Measurements from ENCODE around the gene AHDC1.
"Not testable (repeated sequence)": the region's sequence is repeated elsewhere in the genome, so short reads cannot be mapped to it uniquely, and the experiment has no call there.

Gene AHDC1

DNA sequence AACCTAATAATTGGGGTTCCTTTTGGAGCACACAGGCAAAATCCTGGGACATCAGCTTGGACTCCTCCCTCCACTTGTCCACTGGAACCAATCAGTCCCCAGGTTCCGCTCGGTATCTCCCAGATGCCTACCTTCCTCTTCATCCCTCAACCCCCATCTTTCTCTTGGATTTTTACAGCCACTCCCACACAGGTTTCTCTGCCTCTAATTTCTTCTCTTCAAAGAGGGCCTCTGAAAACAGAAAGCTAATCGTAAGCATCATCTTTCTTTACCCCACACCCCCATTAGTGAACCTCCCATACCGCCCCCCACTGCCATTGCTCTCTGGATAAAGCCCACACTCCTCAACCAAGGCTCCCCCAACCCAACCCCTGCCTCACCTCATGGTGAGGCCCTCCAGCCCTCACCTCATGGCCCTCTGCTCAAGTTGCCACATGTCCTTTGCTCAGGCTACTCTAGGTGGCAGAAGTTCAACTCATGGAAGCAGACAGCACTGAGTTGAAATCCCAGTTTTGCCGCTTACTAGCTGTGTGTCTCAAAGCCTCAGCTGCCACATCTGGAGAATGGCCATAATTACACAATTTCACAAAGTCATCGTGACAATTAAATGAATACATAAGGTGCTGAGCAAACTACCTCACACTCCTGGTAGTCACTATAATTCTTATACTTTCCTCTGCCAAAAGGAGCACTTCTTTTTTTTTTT is 95.8 kb downstream of the AHDC1 start:
- Histone ChIP-seq H3K27me3 (ENCODE audit: control insufficient read depth, insufficient read depth, low read length) (no peaks in the 10 kb centered on the region), H3K4me1 (ENCODE audit: control insufficient read depth, insufficient read depth, low read length) (peaks cover 6% of the 10 kb centered on the region), H3K9me3 (ENCODE audit: control insufficient read depth, insufficient read depth, low read length) (no peaks in the 10 kb centered on the region), H3K4me3 (ENCODE audit: low read depth, low read length) (no peak overlapping the region), H3K9ac (ENCODE audit: low read depth, low read length) (no peak overlapping the region), H3K36me3 (ENCODE audit: control insufficient read depth, insufficient read depth, low read length) (no peaks in the 10 kb centered on the region)

DNA sequence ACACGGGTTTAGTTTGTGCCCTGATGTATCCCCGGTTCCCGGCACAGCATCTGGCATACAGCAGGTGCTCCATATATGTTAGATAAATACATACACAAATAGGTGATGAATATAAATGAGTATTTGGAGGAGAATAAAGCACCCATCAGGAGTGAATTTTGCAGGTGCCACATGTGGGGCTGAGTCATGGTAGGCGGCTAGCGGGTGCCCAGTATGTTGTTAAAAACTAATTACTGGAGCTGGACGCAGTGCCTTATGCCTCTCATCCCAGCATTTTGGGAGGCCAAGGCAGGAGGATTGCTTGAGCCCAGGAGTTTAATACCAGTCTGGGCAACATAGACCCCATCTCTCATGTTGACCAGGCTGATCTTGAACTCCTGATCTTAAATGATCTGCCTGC is 97.2 kb downstream of the AHDC1 start:
- no peak overlapping the region for H3K9ac ChIP-seq (ENCODE audit: low read depth, low read length)
- H3K4me3 ChIP-seq (ENCODE audit: low read depth, low read length): no peak overlapping the region
- no peaks in the 10 kb centered on the region for H3K27me3 ChIP-seq (ENCODE audit: control insufficient read depth, insufficient read depth, low read length)
- no peaks in the 10 kb centered on the region for H3K9me3 ChIP-seq (ENCODE audit: control insufficient read depth, insufficient read depth, low read length)
- peaks cover 6% of the 10 kb centered on the region for H3K4me1 ChIP-seq (ENCODE audit: control insufficient read depth, insufficient read depth, low read length)
- no peaks in the 10 kb centered on the region for H3K36me3 ChIP-seq (ENCODE audit: control insufficient read depth, insufficient read depth, low read length)

DNA sequence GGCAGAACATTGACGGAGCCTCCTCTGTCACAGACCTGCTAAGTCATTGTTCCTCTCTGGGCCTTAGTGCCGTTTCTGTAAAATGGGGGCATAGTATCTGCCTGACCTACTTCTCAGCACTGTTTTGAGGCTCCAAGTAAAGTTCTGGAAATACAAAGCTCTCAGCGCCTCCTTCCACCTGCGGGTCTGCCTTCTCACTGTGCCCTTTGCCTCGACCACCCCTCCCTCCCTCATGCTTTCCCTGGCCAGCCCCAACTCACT is 98.6 kb downstream of the AHDC1 start:
- no peak overlapping the region for H3K9ac ChIP-seq (ENCODE audit: low read depth, low read length)
- H3K4me3 ChIP-seq (ENCODE audit: low read depth, low read length): no peak overlapping the region
- peaks cover 6% of the 10 kb centered on the region for H3K4me1 ChIP-seq (ENCODE audit: control insufficient read depth, insufficient read depth, low read length)
- no peaks in the 10 kb centered on the region for H3K36me3 ChIP-seq (ENCODE audit: control insufficient read depth, insufficient read depth, low read length)
- no peaks in the 10 kb centered on the region for H3K9me3 ChIP-seq (ENCODE audit: control insufficient read depth, insufficient read depth, low read length)
- H3K27me3 ChIP-seq (ENCODE audit: control insufficient read depth, insufficient read depth, low read length): no peaks in the 10 kb centered on the region

- no peak overlapping the region for H3K4me3 ChIP-seq (ENCODE audit: low read depth, low read length)
- no peak overlapping the region for H3K9ac ChIP-seq (ENCODE audit: low read depth, low read length)
- no peaks in the 10 kb centered on the region for H3K27me3 ChIP-seq (ENCODE audit: control insufficient read depth, insufficient read depth, low read length)
- no peaks in the 10 kb centered on the region for H3K36me3 ChIP-seq (ENCODE audit: control insufficient read depth, insufficient read depth, low read length)
- peaks cover 4% of the 10 kb centered on the region for H3K4me1 ChIP-seq (ENCODE audit: control insufficient read depth, insufficient read depth, low read length)
- no peaks in the 10 kb centered on the region for H3K9me3 ChIP-seq (ENCODE audit: control insufficient read depth, insufficient read depth, low read length)
Observed at GRCh38 chr1:27504588-27505419, 99.1 kb downstream of the AHDC1 start.

DNA sequence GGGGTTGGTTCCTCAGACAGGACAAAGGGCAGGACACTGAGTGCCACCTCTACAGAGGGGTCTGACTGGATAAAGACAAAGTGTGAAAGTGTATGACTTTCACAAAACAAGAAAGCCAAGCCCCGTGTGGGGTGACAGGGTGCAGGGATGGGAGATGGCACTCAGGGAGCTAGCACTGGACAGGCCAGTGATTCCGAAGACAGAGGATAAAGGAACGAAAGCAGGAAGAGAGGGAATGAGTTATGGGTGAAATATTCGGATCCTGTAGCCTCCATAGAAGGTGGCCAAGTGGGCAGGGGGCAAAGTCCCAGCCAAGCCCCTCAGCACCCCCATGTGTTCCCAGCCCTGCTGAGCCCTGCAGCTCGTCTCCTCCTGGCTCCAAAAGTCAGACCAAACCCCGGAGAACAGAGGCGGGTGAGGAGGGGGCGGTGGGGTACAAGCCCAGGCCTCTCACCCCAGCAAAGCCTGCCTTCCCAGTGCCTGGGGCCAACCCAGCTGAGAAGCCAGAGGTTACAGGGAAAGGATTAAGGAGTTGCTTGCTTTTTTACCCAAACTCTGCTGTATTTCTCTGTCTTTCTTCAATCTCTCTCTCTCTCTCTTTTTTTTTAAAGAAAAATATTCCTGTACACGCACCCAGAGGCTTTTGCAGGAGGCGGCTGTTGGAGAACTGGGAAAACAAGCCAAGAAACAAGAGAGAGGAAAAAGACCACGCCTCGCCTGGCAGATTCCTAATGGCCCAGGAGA is 99.9 kb downstream of the AHDC1 start:
- Histone ChIP-seq H3K36me3 (ENCODE audit: control insufficient read depth, insufficient read depth, low read length) (no peaks in the 10 kb centered on the region), H3K4me1 (ENCODE audit: control insufficient read depth, insufficient read depth, low read length) (peaks cover 4% of the 10 kb centered on the region), H3K9me3 (ENCODE audit: control insufficient read depth, insufficient read depth, low read length) (no peaks in the 10 kb centered on the region), H3K9ac (ENCODE audit: low read depth, low read length) (no peak overlapping the region), H3K27me3 (ENCODE audit: control insufficient read depth, insufficient read depth, low read length) (no peaks in the 10 kb centered on the region), H3K4me3 (ENCODE audit: low read depth, low read length) (no peak overlapping the region)

DNA sequence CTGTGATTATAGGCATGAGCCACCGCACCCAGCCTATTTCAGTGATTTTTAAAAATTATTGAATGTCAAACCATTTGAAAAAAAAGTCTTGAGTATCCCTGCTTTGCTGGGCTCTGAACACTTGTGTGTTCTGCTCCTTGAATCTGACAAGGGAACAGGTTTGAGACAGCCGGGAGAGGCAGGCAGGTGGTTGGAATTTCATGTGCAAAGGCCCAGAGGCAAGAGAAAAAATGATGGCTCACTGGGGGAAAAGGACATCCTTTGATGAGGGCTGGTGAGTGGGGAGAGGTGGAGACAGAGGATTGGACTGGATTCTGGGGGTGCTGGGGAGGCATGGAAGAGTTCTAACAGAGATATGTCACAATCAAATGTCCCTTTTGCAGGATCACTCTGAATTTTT is 100.9 kb downstream of the AHDC1 start:
- peaks cover 4% of the 10 kb centered on the region for H3K4me1 ChIP-seq (ENCODE audit: control insufficient read depth, insufficient read depth, low read length)
- no peak overlapping the region for H3K4me3 ChIP-seq (ENCODE audit: low read depth, low read length)
- no peaks in the 10 kb centered on the region for H3K36me3 ChIP-seq (ENCODE audit: control insufficient read depth, insufficient read depth, low read length)
- H3K9ac ChIP-seq (ENCODE audit: low read depth, low read length): no peak overlapping the region
- H3K27me3 ChIP-seq (ENCODE audit: control insufficient read depth, insufficient read depth, low read length): no peaks in the 10 kb centered on the region
- no peaks in the 10 kb centered on the region for H3K9me3 ChIP-seq (ENCODE audit: control insufficient read depth, insufficient read depth, low read length)

DNA sequence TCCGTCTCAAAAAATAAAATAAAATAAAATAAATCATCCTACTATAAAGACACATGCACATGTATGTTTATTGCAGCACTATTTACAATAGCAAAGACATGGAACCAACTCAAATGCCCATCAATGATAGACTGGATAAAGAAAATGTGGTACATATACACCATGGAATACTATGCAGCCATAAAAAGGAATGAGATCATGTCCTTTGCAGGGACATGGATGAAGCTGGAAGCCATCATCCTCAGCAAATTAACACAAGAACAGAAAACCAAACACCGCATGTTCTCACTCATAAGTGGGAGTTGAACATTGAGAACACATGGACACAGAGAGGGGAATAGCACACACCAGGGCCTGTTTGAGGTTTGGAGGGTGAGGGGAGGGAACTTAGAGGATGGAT is 102.8 kb downstream of the AHDC1 start:
- not testable (repeated sequence) for H3K4me1 ChIP-seq (ENCODE audit: control insufficient read depth, insufficient read depth, low read length); H3K27me3 ChIP-seq (ENCODE audit: control insufficient read depth, insufficient read depth, low read length); H3K36me3 ChIP-seq (ENCODE audit: control insufficient read depth, insufficient read depth, low read length); H3K9me3 ChIP-seq (ENCODE audit: control insufficient read depth, insufficient read depth, low read length); H3K9ac ChIP-seq (ENCODE audit: low read depth, low read length); H3K4me3 ChIP-seq (ENCODE audit: low read depth, low read length)

DNA sequence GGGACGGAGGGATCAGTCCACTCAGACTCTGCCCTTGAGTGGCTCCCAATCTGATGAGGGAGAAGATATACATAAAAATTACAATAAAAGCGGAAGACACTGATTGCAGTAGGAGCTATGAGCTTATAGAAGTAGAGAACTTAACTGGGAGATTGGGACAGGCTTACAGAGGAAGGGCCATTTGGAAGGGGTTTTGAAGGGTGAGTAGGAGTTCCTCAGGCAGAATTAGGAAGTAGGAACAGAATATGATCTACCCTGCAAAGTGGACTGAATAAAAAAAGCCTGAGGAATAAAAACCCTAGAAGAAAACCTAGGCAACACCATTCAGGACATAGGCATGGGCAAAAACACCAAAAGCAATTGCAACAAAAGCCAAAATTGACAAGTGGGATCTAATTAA is 104.8 kb downstream of the AHDC1 start:
- no peak overlapping the region for H3K4me3 ChIP-seq (ENCODE audit: low read depth, low read length)

GRCh38 chr1:27496604-27497155 is 107.3 kb downstream of the AHDC1 start:
- Histone ChIP-seq H3K36me3 (ENCODE audit: control insufficient read depth, insufficient read depth, low read length) (no peaks in the 10 kb centered on the region), H3K4me1 (ENCODE audit: control insufficient read depth, insufficient read depth, low read length) (peaks cover 4% of the 10 kb centered on the region), H3K27me3 (ENCODE audit: control insufficient read depth, insufficient read depth, low read length) (no peaks in the 10 kb centered on the region), H3K9me3 (ENCODE audit: control insufficient read depth, insufficient read depth, low read length) (no peaks in the 10 kb centered on the region), H3K4me3 (ENCODE audit: low read depth, low read length) (peak overlapping the region; percentile 33), H3K9ac (ENCODE audit: low read depth, low read length) (no peak overlapping the region)

More for the DNA sequence above, 104.8 kb downstream of the AHDC1 start:
- Histone ChIP-seq H3K27me3 (ENCODE audit: control insufficient read depth, insufficient read depth, low read length) (no peaks in the 10 kb centered on the region), H3K4me1 (ENCODE audit: control insufficient read depth, insufficient read depth, low read length) (peaks cover 4% of the 10 kb centered on the region), H3K36me3 (ENCODE audit: control insufficient read depth, insufficient read depth, low read length) (no peaks in the 10 kb centered on the region), H3K9ac (ENCODE audit: low read depth, low read length) (no peak overlapping the region), H3K9me3 (ENCODE audit: control insufficient read depth, insufficient read depth, low read length) (no peaks in the 10 kb centered on the region)

- no peaks in the 10 kb centered on the region for H3K9me3 ChIP-seq (ENCODE audit: control insufficient read depth, insufficient read depth, low read length)
- H3K36me3 ChIP-seq (ENCODE audit: control insufficient read depth, insufficient read depth, low read length): no peaks in the 10 kb centered on the region
- H3K4me3 ChIP-seq (ENCODE audit: low read depth, low read length): no peak overlapping the region
- H3K4me1 ChIP-seq (ENCODE audit: control insufficient read depth, insufficient read depth, low read length): peaks cover 11% of the 10 kb centered on the region
- no peaks in the 10 kb centered on the region for H3K27me3 ChIP-seq (ENCODE audit: control insufficient read depth, insufficient read depth, low read length)
- no peak overlapping the region for H3K9ac ChIP-seq (ENCODE audit: low read depth, low read length)
Observed at GRCh38 chr1:27492796-27493195, 111.1 kb downstream of the AHDC1 start.

DNA sequence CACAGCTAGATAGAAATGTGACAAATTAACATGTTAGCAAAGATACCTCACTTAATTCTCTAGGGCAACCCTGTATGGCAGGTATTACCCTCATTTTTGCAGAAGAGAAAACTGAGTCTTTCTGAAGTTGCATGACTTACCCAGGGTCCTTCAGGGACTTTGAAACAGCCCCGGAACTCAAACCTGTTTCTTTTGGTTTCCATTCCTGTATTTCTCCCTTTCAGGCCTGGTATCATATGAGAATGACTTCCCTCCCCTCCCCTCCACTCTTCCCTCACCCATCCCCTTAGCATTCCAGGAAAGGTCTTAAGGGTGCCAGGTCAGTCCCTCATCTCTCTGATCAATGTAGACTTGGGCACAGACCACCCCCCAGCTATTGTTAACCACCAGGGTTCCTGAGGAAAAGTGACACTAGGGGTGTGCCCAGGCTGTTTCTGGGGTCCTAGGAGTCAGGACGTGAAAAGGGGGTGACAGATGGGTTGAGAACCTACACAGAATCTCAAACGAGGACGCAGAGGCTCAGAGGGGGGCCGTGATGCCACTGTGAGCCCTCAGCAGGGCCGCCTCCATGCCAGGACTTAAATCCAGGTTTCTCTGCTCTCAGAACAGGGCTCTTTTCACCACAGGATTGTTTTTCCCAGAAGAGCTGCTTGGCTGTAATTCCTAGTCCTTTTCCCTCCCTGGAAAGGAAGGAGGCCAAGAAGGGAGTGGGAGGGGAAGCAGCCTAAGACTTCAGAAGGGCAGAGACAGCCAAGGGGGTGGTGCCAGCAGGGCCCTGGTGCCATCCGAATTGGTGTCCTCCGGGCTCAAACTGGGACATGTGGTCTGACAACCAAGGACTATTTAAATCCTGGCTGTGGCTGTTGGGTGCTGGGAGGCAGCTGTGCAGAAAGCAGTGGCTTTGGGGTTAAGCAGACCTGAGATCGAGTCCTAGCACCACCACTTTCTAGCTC is 111.9 kb downstream of the AHDC1 start:
- no peaks in the 10 kb centered on the region for H3K36me3 ChIP-seq (ENCODE audit: control insufficient read depth, insufficient read depth, low read length)
- peaks cover 7% of the 10 kb centered on the region for H3K4me1 ChIP-seq (ENCODE audit: control insufficient read depth, insufficient read depth, low read length)
- no peak overlapping the region for H3K9ac ChIP-seq (ENCODE audit: low read depth, low read length)
- H3K9me3 ChIP-seq (ENCODE audit: control insufficient read depth, insufficient read depth, low read length): no peaks in the 10 kb centered on the region
- H3K27me3 ChIP-seq (ENCODE audit: control insufficient read depth, insufficient read depth, low read length): no peaks in the 10 kb centered on the region
- no peak overlapping the region for H3K4me3 ChIP-seq (ENCODE audit: low read depth, low read length)
